Calu3 (cell line): Measurements from ENCODE around the gene NADK2. TPM values are rescaled to one million over a fixed set of nuclear protein-coding genes. Genes with fewer than 3 reads are reported as not detected.

ENCODE experiments used
- BruUV-seq: library from RNA; stranded (reverse); fragments of 400-500 nt; replicated peaks from 2 replicates; lab custom pipeline; 2021; lab: Mats Ljungman, UMichigan
- CTCF ChIA-PET: fragments of 300-600 bp; sonication (Branson Sonifier 250); formaldehyde crosslinking; loops from one replicate; lab custom pipeline; 2022; ENCODE audit warnings: antibody characterized with exemption; lab: Charles Lee
- DNase-seq: peaks from one replicate; pipeline ENCODE4 v3.0.0; 2022
- H3K27ac Mint-ChIP-seq: one replicate; pipeline ENCODE4 v1.8.0; 2022; ENCODE audit warnings: mixed read lengths; ENCODE audit not compliant: unreplicated experiment
- H3K27me3 Mint-ChIP-seq: one replicate; pipeline ENCODE4 v1.8.0; 2022; ENCODE audit warnings: mixed read lengths; ENCODE audit not compliant: unreplicated experiment
- H3K36me3 Mint-ChIP-seq: one replicate; pipeline ENCODE4 v1.8.0; 2022; ENCODE audit warnings: mild to moderate bottlenecking, moderate library complexity, mixed read lengths; ENCODE audit not compliant: insufficient read depth, unreplicated experiment
- H3K4me1 Mint-ChIP-seq: one replicate; pipeline ENCODE4 v1.8.0; 2022; ENCODE audit warnings: mild to moderate bottlenecking, low read depth, mixed read lengths; ENCODE audit not compliant: unreplicated experiment
- H3K4me3 Mint-ChIP-seq: one replicate; pipeline ENCODE4 v1.8.0; 2022; ENCODE audit warnings: mild to moderate bottlenecking, low read depth, moderate library complexity, mixed read lengths; ENCODE audit not compliant: unreplicated experiment
- H3K9me3 Mint-ChIP-seq: one replicate; pipeline ENCODE4 v1.8.0; 2022; ENCODE audit warnings: low read depth, mixed read lengths; ENCODE audit not compliant: unreplicated experiment
- intact Hi-C: fragments of 100-400 bp; cut with micrococcal nuclease; formaldehyde crosslinking; loops from one replicate; pipeline ENCODE4 v1.10.0; 2022; ENCODE audit not compliant: unreplicated experiment
- total RNA-seq: library from RNA; stranded (reverse); gene quantifications from 2 replicates; pipeline ENCODE4 v1.2.3, GENCODE V29; 2022
- TF ChIP-seq, protein P1 (sequence below): fragments of 200-600 bp; IDR thresholded peaks from one replicate; pipeline ENCODE4 v1.8.0; 2022; ENCODE audit warnings: antibody characterized with exemption; ENCODE audit not compliant: unreplicated experiment

NADK2 gene
- total RNA-seq, 1 experiment from 2014 or later, result 18.8 TPM

GRCh38 chr5:36156121-36156601 lies 85.6 kb downstream of the NADK2 start:
- no peak overlapping the region for H3K27ac Mint-ChIP-seq
- H3K4me3 Mint-ChIP-seq, result no peak overlapping the region
- H3K27me3 Mint-ChIP-seq, result no peaks in the 10 kb centered on the region
- peaks cover 14% of the 10 kb centered on the region for H3K4me1 Mint-ChIP-seq
- H3K36me3 Mint-ChIP-seq, result peaks cover 18% of the 10 kb centered on the region
- no TSS peak for BruUV-seq
- TF ChIP-seq, protein P1, sequence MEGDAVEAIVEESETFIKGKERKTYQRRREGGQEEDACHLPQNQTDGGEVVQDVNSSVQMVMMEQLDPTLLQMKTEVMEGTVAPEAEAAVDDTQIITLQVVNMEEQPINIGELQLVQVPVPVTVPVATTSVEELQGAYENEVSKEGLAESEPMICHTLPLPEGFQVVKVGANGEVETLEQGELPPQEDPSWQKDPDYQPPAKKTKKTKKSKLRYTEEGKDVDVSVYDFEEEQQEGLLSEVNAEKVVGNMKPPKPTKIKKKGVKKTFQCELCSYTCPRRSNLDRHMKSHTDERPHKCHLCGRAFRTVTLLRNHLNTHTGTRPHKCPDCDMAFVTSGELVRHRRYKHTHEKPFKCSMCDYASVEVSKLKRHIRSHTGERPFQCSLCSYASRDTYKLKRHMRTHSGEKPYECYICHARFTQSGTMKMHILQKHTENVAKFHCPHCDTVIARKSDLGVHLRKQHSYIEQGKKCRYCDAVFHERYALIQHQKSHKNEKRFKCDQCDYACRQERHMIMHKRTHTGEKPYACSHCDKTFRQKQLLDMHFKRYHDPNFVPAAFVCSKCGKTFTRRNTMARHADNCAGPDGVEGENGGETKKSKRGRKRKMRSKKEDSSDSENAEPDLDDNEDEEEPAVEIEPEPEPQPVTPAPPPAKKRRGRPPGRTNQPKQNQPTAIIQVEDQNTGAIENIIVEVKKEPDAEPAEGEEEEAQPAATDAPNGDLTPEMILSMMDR, result no peak
- no peaks in the 10 kb centered on the region for H3K9me3 Mint-ChIP-seq
- DNase-seq, result no peak
- intact Hi-C loops, result no loop called here
- CTCF ChIA-PET, result no interaction called here

- CTCF ChIA-PET, result no interaction called here
- Mint-ChIP-seq H3K36me3 (peaks cover 26% of the 10 kb centered on the region), H3K9me3 (no peaks in the 10 kb centered on the region), H3K27ac (no peak overlapping the region), H3K27me3 (no peaks in the 10 kb centered on the region), H3K4me1 (peaks cover 21% of the 10 kb centered on the region), H3K4me3 (no peak overlapping the region)
- no peak for DNase-seq
- intact Hi-C loops, result no loop called here
- TF ChIP-seq, protein P1, result no peak
- no TSS peak for BruUV-seq
These were observed 86.4 kb downstream of the NADK2 start for GRCh38 chr5:36155291-36155690.

- CTCF ChIA-PET, result no interaction called here
- H3K27ac Mint-ChIP-seq, result no peak overlapping the region
- H3K4me3 Mint-ChIP-seq, result peak overlapping the region; percentile 98
- H3K9me3 Mint-ChIP-seq, result no peaks in the 10 kb centered on the region
- TF ChIP-seq, protein P1, result no peak
- peaks cover 27% of the 10 kb centered on the region for H3K36me3 Mint-ChIP-seq
- BruUV-seq, result no TSS peak
- H3K4me1 Mint-ChIP-seq, result peaks cover 24% of the 10 kb centered on the region
- intact Hi-C loops, result loop anchor here (5.0 kb wide), 1 partner anchor 76 kb away; no protein-coding TSS in a partner anchor
- DNase-seq, result no peak
- H3K27me3 Mint-ChIP-seq, result no peaks in the 10 kb centered on the region
These were observed 88.0 kb downstream of the NADK2 start for GRCh38 chr5:36153726-36154125.

GRCh38 chr5:36153298-36153677 lies 88.4 kb downstream of the NADK2 start:
- Mint-ChIP-seq H3K27me3 (no peaks in the 10 kb centered on the region), H3K27ac (no peak overlapping the region), H3K9me3 (no peaks in the 10 kb centered on the region), H3K4me1 (peaks cover 24% of the 10 kb centered on the region), H3K4me3 (peak overlapping the region; percentile 98), H3K36me3 (peaks cover 27% of the 10 kb centered on the region)
- TF ChIP-seq, protein P1, result no peak
- intact Hi-C loops, result loop anchor here (5.0 kb wide), 1 partner anchor 76 kb away; no protein-coding TSS in a partner anchor
- no peak for DNase-seq
- BruUV-seq, result no TSS peak
- CTCF ChIA-PET, result interaction anchor here (1.8 kb wide), 1 partner anchor 74 kb away, joined by 5 read pairs; no protein-coding TSS in a partner anchor
